Fibroblast of lung (primary cell): ENCODE data around the gene TOLLIP. TPM values are rescaled to one million over a fixed set of nuclear protein-coding genes. Genes with fewer than 3 reads are reported as not detected.

Source experiments
- DNase-seq, 2 donors: peaks; one replicate each; pipeline versions ENCODE4 v3.0.0 to v3.0.0-alpha.2; 2010; ENCODE audit warnings: low read depth in 2 of 2
- H2AFZ ChIP-seq: 2 replicates; pipeline ENCODE4 v1.5.1; 2012; ENCODE audit warnings: low read length, control low read depth, inconsistent platforms
- H3K27ac ChIP-seq: 2 replicates; pipeline ENCODE4 v1.5.1; 2011; ENCODE audit warnings: low read length, control low read depth; ENCODE audit not compliant: insufficient read depth
- H3K27me3 ChIP-seq: 2 replicates; pipeline ENCODE4 v1.5.1; 2011; ENCODE audit warnings: mild to moderate bottlenecking, low read length; ENCODE audit not compliant: control insufficient read depth, insufficient read depth
- H3K36me3 ChIP-seq: 2 replicates; pipeline ENCODE4 v1.5.1; 2011; ENCODE audit warnings: low read length; ENCODE audit not compliant: control insufficient read depth, insufficient read depth
- H3K4me1 ChIP-seq: 2 replicates; pipeline ENCODE4 v1.5.1; 2011; ENCODE audit warnings: low read length; ENCODE audit not compliant: control insufficient read depth, insufficient read depth; ENCODE audit errors: extremely low read depth
- H3K4me2 ChIP-seq: 2 replicates; pipeline ENCODE4 v1.5.1; 2011; ENCODE audit warnings: low read length, control low read depth; ENCODE audit not compliant: insufficient read depth; ENCODE audit errors: extremely low read depth
- H3K4me3 ChIP-seq, 4 experiments: fragments of 200-600 bp in 1 of 4; sonication (generic) in 1 of 4; replicated peaks in 1 of 4; 2 replicates each; pipeline ENCODE4 v1.5.1; 2011 to 2016; ENCODE audit warnings: low read length in 4 of 4, low read depth in 3 of 4, mild to moderate bottlenecking in 3 of 4, control low read depth in 2 of 4, inconsistent platforms in 1 of 4, mixed read lengths in 1 of 4; ENCODE audit not compliant: insufficient read depth in 1 of 4; ENCODE audit errors: control extremely low read depth in 1 of 4
- H3K79me2 ChIP-seq: 2 replicates; pipeline ENCODE4 v1.5.1; 2012; ENCODE audit warnings: mild to moderate bottlenecking, low read length, inconsistent platforms; ENCODE audit not compliant: control insufficient read depth, insufficient read depth
- H3K9ac ChIP-seq: 2 replicates; pipeline ENCODE4 v1.5.1; 2011; ENCODE audit warnings: mild to moderate bottlenecking, low read length, control low read depth; ENCODE audit not compliant: insufficient read depth
- H3K9me3 ChIP-seq: 2 replicates; pipeline ENCODE4 v1.5.1; 2012; ENCODE audit warnings: low read depth, low read length; ENCODE audit not compliant: control insufficient read depth, insufficient read depth
- H4K20me1 ChIP-seq: 2 replicates; pipeline ENCODE4 v1.5.1; 2011; ENCODE audit warnings: low read length; ENCODE audit not compliant: control insufficient read depth, insufficient read depth; ENCODE audit errors: extremely low read depth
- EZH2 ChIP-seq: IDR thresholded peaks from 2 replicates; pipeline ENCODE4 v1.5.1; 2012; ENCODE audit warnings: low read length, control low read depth, mild to moderate bottlenecking; ENCODE audit errors: missing control alignments
- polyA plus RNA-seq, 2 donors: library from polyadenylated mRNA; depleted of rRNA in 1 of 2; stranded (reverse) in 1 of 2; unstranded in 1 of 2; fragments of >200 nt; gene quantifications; 2 replicates each; pipeline ENCODE4 v1.2.1, GENCODE V29; 2011 to 2012; ENCODE audit warnings: missing spikeins in 1 of 2
- total RNA-seq: library from RNA; depleted of rRNA; stranded (reverse); fragments of >200 nt; gene quantifications from 2 replicates; pipeline ENCODE4 v1.2.1, GENCODE V29; 2014
- TF ChIP-seq, protein P1 (sequence below), 2 donors: IDR thresholded peaks in 1 of 2; conservative IDR thresholded peaks in 1 of 2; 1 replicate in 1 of 2; 2 replicates in 1 of 2; pipeline ENCODE4 v1.5.1; 2011 to 2012; ENCODE audit warnings: low read length in 2 of 2, control low read depth in 1 of 2, inconsistent platforms in 1 of 2, low read depth in 1 of 2, mild to moderate bottlenecking in 1 of 2

The TOLLIP gene
- total and polyA plus RNA-seq, 2 donors (not counting 1 experiment from before 2014, with no cell fraction given), result 28.4 to 34.6 TPM

DNA sequence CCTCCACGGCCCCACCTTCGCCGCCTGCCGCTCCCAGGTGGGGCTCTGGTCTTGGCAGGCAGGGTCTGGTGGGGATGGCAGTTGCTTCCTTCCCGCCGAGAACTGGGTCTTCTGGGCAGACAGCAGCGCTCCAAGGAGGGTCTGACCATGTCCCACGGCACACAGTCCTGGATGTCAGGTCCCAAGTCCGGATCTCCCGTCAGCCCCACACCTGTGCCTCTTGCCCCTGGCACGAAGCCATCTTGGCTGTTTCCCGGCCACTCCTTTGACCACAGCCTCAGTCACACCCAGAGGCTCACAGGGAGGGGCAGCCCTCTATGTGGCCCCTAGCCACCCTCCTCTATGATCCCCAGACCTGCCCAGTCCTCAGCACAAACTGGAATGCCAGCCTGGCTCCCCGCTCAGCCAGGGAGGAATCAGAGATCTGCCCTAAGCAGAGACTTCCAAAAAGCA is 72.3 kb downstream of the TOLLIP start:
- no peak for DNase-seq
- H2AFZ ChIP-seq, result no peak overlapping the region
- TF ChIP-seq EZH2, result no peak
- TF ChIP-seq, protein P1, sequence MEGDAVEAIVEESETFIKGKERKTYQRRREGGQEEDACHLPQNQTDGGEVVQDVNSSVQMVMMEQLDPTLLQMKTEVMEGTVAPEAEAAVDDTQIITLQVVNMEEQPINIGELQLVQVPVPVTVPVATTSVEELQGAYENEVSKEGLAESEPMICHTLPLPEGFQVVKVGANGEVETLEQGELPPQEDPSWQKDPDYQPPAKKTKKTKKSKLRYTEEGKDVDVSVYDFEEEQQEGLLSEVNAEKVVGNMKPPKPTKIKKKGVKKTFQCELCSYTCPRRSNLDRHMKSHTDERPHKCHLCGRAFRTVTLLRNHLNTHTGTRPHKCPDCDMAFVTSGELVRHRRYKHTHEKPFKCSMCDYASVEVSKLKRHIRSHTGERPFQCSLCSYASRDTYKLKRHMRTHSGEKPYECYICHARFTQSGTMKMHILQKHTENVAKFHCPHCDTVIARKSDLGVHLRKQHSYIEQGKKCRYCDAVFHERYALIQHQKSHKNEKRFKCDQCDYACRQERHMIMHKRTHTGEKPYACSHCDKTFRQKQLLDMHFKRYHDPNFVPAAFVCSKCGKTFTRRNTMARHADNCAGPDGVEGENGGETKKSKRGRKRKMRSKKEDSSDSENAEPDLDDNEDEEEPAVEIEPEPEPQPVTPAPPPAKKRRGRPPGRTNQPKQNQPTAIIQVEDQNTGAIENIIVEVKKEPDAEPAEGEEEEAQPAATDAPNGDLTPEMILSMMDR (conservative IDR thresholded peaks at IDR 0.05 in 1 of 2, IDR thresholded peaks at IDR 0.05 in 1 of 2; ENCODE audit: low read depth in 1 of 2, low read length in 2 of 2), result no peak

DNA sequence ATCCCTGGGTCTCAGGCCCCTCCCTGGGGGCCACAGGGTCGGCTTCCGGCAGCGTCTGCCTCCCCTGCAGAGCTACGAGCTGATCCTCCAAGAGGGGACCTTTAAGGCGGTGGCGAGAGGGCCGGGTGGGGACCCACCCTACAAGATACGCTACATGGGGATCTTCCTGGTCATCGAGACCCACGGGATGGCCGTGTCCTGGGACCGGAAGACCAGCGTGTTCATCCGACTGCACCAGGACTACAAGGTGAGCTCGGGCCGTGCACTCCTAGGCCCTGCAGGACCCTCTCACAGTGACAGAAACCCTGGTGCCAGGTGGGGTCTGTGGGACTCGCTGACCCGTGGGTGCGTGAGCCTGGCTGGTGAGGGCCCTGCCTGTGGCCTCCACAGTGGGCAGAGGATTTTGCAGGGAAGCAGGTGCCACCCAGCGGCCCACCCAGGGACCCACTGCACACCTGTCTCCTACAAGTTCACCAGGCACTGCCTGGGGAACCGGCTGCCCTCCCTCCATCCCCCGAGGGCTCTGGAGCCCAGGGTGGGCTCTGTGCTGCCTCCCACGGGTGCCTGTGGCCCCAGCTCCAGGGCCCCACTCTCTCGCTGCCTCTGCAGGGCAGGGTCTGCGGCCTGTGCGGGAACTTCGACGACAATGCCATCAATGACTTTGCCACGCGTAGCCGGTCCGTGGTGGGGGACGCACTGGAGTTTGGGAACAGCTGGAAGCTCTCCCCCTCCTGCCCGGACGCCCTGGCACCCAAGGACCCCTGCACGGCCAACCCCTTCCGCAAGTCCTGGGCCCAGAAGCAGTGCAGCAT is 72.9 kb downstream of the TOLLIP start:
- H4K20me1 ChIP-seq, result no peaks in the 10 kb centered on the region
- H3K9ac ChIP-seq, result no peak overlapping the region
- no peaks in the 10 kb centered on the region for H3K79me2 ChIP-seq
- no peak overlapping the region for H3K27ac ChIP-seq
- no peak for DNase-seq
- no peak overlapping the region for H3K4me2 ChIP-seq
- H3K27me3 ChIP-seq, result no peaks in the 10 kb centered on the region
- no peak overlapping the region for H2AFZ ChIP-seq
- H3K9me3 ChIP-seq, result no peaks in the 10 kb centered on the region
- no peaks in the 10 kb centered on the region for H3K36me3 ChIP-seq
- TF ChIP-seq, protein P1 (conservative IDR thresholded peaks at IDR 0.05 in 1 of 2, IDR thresholded peaks at IDR 0.05 in 1 of 2; ENCODE audit: low read depth in 1 of 2, low read length in 2 of 2), result no peak
- no peak for TF ChIP-seq EZH2
- no peaks in the 10 kb centered on the region for H3K4me1 ChIP-seq
- no peak overlapping the region for H3K4me3 ChIP-seq

More for the DNA sequence above, 72.3 kb downstream of the TOLLIP start:
- no peaks in the 10 kb centered on the region for H3K4me1 ChIP-seq
- H4K20me1 ChIP-seq, result no peaks in the 10 kb centered on the region
- H3K79me2 ChIP-seq, result no peaks in the 10 kb centered on the region
- H3K4me2 ChIP-seq, result no peak overlapping the region
- no peaks in the 10 kb centered on the region for H3K27me3 ChIP-seq
- no peaks in the 10 kb centered on the region for H3K36me3 ChIP-seq
- H3K9ac ChIP-seq, result no peak overlapping the region
- H3K4me3 ChIP-seq, result no peak overlapping the region
- no peaks in the 10 kb centered on the region for H3K9me3 ChIP-seq
- H3K27ac ChIP-seq, result no peak overlapping the region

DNA sequence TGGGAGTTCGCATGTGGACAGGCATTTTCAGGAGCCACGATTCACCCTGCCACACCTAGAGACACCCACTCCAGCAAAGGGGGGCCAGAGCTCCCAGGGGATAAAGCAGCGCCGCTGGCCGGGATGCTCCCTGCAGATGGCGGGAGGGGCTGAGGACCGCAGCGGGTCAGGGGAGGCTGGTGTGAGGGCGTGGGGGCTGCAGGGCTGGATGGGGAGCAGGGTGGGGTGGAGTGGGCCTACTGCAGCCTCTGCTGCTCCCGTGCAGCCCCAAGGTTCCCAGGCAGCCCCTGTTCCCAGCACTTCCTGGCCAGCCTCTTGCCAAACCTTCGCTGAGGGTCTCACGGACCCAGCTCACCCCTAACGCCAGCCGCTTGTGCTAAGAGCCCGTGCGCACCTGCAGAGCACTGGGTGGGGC is 73.5 kb downstream of the TOLLIP start:
- Histone ChIP-seq H2AFZ (no peak overlapping the region), H3K79me2 (no peaks in the 10 kb centered on the region), H3K36me3 (no peaks in the 10 kb centered on the region), H3K9ac (no peak overlapping the region), H3K27ac (no peak overlapping the region), H4K20me1 (no peaks in the 10 kb centered on the region), H3K9me3 (no peaks in the 10 kb centered on the region), H3K27me3 (no peaks in the 10 kb centered on the region), H3K4me3 (no peak overlapping the region), H3K4me2 (no peak overlapping the region), H3K4me1 (no peaks in the 10 kb centered on the region)
- no peak for DNase-seq
- TF ChIP-seq EZH2, result no peak
- TF ChIP-seq, protein P1 (conservative IDR thresholded peaks at IDR 0.05 in 1 of 2, IDR thresholded peaks at IDR 0.05 in 1 of 2; ENCODE audit: low read depth in 1 of 2, low read length in 2 of 2), result no peak
